Medulla oblongata (tissue), 1 donor: ENCODE data around the gene APOL5.
"Not testable (repeated sequence)": the region's sequence is repeated elsewhere in the genome, so short reads cannot be mapped to it uniquely, and the experiment has no call there.

Source experiments
- DNase-seq: peaks from one replicate; pipeline ENCODE4 v3.0.0-alpha.2; 2015; ENCODE audit errors: extremely low spot score

The APOL5 gene

GRCh38 chr22:35711336-35711735 is 6.3 kb upstream of the APOL5 start:
- DNase-seq: no peak

- no peak for DNase-seq
Measured at GRCh38 chr22:35712672-35713071, 5.0 kb upstream of the APOL5 start.

- DNase-seq: no peak
Measured at GRCh38 chr22:35719212-35719875, 1.7 kb downstream of the APOL5 start.

GRCh38 chr22:35721960-35722359 is 4.3 kb downstream of the APOL5 start:
- no peak for DNase-seq

- no peak for DNase-seq
Measured at GRCh38 chr22:35725521-35725920, 7.8 kb downstream of the APOL5 start.

- no peak for DNase-seq
Measured at GRCh38 chr22:35726398-35726797, 8.7 kb downstream of the APOL5 start.

GRCh38 chr22:35726933-35727332 is 9.3 kb downstream of the APOL5 start:
- DNase-seq: no peak

GRCh38 chr22:35727436-35727835 is 9.8 kb downstream of the APOL5 start:
- no peak for DNase-seq

- no peak for DNase-seq
Measured at GRCh38 chr22:35728639-35729308, 11.1 kb downstream of the APOL5 start.

GRCh38 chr22:35729309-35729698 is 11.6 kb downstream of the APOL5 start:
- no peak for DNase-seq

- DNase-seq: no peak
Measured at GRCh38 chr22:35731321-35731720, 13.6 kb downstream of the APOL5 start.

- DNase-seq: no peak
Measured at GRCh38 chr22:35732116-35732515, 14.4 kb downstream of the APOL5 start.

GRCh38 chr22:35733036-35733435 is 15.4 kb downstream of the APOL5 start:
- no peak for DNase-seq

- no peak for DNase-seq
Measured at GRCh38 chr22:35733791-35734516, 16.3 kb downstream of the APOL5 start.

- no peak for DNase-seq
Measured at GRCh38 chr22:35734517-35734827, 16.8 kb downstream of the APOL5 start.

- DNase-seq: no peak
Measured at GRCh38 chr22:35735542-35735941, 17.9 kb downstream of the APOL5 start.

- DNase-seq: no peak
Measured at GRCh38 chr22:35736166-35736565, 18.5 kb downstream of the APOL5 start.

GRCh38 chr22:35736701-35737100 is 19.0 kb downstream of the APOL5 start:
- DNase-seq: no peak

- not testable (repeated sequence) for DNase-seq
Measured at GRCh38 chr22:35737886-35738285, 20.2 kb downstream of the APOL5 start.

- DNase-seq: no peak
Measured at GRCh38 chr22:35739076-35739930, 21.6 kb downstream of the APOL5 start.

- no peak for DNase-seq
Measured at GRCh38 chr22:35739931-35740380, 22.3 kb downstream of the APOL5 start.

- DNase-seq: no peak
Measured at GRCh38 chr22:35740616-35741015, 22.9 kb downstream of the APOL5 start.
